Measurements from ENCODE around the gene VPS13A. TPM values are rescaled to one million over a fixed set of nuclear protein-coding genes. Genes with fewer than 3 reads are reported as not detected.

VPS13A gene
- total RNA-seq, 1 experiment from 2014 or later: 31.5 TPM

- Mint-ChIP-seq H3K4me1 (peaks cover 4% of the 10 kb centered on the region), H3K27me3 (ENCODE audit: low read depth) (no peaks in the 10 kb centered on the region), H3K36me3 (peaks cover 21% of the 10 kb centered on the region), H3K27ac (no peak overlapping the region), H3K4me3 (no peak overlapping the region), H3K9me3 (peaks cover 25% of the 10 kb centered on the region)
- CTCF ChIA-PET: interaction anchor here (1.4 to 1.9 kb wide), 2 partner anchors 9 to 202 kb away, joined by 6 read pairs; no protein-coding TSS in a partner anchor
- TF ChIP-seq TEAD1 (CRISPR knock-in tag; IDR thresholded peaks at IDR 0.05): no peak
- TF ChIP-seq EMX1 (CRISPR knock-in tag; IDR thresholded peaks at IDR 0.05): no peak
- TF ChIP-seq, protein P1, sequence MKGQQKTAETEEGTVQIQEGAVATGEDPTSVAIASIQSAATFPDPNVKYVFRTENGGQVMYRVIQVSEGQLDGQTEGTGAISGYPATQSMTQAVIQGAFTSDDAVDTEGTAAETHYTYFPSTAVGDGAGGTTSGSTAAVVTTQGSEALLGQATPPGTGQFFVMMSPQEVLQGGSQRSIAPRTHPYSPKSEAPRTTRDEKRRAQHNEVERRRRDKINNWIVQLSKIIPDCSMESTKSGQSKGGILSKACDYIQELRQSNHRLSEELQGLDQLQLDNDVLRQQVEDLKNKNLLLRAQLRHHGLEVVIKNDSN (CRISPR knock-in tag; IDR thresholded peaks at IDR 0.05): peak; percentile 75
- TF ChIP-seq, protein P2, sequence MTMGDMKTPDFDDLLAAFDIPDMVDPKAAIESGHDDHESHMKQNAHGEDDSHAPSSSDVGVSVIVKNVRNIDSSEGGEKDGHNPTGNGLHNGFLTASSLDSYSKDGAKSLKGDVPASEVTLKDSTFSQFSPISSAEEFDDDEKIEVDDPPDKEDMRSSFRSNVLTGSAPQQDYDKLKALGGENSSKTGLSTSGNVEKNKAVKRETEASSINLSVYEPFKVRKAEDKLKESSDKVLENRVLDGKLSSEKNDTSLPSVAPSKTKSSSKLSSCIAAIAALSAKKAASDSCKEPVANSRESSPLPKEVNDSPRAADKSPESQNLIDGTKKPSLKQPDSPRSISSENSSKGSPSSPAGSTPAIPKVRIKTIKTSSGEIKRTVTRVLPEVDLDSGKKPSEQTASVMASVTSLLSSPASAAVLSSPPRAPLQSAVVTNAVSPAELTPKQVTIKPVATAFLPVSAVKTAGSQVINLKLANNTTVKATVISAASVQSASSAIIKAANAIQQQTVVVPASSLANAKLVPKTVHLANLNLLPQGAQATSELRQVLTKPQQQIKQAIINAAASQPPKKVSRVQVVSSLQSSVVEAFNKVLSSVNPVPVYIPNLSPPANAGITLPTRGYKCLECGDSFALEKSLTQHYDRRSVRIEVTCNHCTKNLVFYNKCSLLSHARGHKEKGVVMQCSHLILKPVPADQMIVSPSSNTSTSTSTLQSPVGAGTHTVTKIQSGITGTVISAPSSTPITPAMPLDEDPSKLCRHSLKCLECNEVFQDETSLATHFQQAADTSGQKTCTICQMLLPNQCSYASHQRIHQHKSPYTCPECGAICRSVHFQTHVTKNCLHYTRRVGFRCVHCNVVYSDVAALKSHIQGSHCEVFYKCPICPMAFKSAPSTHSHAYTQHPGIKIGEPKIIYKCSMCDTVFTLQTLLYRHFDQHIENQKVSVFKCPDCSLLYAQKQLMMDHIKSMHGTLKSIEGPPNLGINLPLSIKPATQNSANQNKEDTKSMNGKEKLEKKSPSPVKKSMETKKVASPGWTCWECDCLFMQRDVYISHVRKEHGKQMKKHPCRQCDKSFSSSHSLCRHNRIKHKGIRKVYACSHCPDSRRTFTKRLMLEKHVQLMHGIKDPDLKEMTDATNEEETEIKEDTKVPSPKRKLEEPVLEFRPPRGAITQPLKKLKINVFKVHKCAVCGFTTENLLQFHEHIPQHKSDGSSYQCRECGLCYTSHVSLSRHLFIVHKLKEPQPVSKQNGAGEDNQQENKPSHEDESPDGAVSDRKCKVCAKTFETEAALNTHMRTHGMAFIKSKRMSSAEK (CRISPR knock-in tag; IDR thresholded peaks at IDR 0.05; ENCODE audit: borderline replicate concordance): no peak
- peak; percentile 82 for TF ChIP-seq USF2 (CRISPR knock-in tag; IDR thresholded peaks at IDR 0.05)
- no peak for TF ChIP-seq OVOL2 (CRISPR knock-in tag; IDR thresholded peaks at IDR 0.05; ENCODE audit: borderline replicate concordance)
- DNase-seq (ENCODE audit: low spot score) (no peak), ATAC-seq (no peak)
- POLR2A ChIA-PET: no interaction called here
Measured at GRCh38 chr9:77447646-77448045, 270.3 kb downstream of the VPS13A start.

- CTCF ChIA-PET: interaction anchor here (1.8 kb wide), 1 partner anchor 16 kb away, joined by 9 read pairs; no protein-coding TSS in a partner anchor
- Mint-ChIP-seq H3K27ac (no peak overlapping the region), H3K36me3 (peaks cover 21% of the 10 kb centered on the region), H3K27me3 (ENCODE audit: low read depth) (no peaks in the 10 kb centered on the region), H3K9me3 (peaks cover 25% of the 10 kb centered on the region), H3K4me1 (peaks cover 6% of the 10 kb centered on the region), H3K4me3 (no peak overlapping the region)
- POLR2A ChIA-PET: no interaction called here
- ATAC-seq: no peak
- DNase-seq (ENCODE audit: low spot score): no peak
- TF ChIP-seq ARID4B (CRISPR knock-in tag; IDR thresholded peaks at IDR 0.05; ENCODE audit: borderline replicate concordance): no peak
- no peak for TF ChIP-seq ATF1 (CRISPR knock-in tag; IDR thresholded peaks at IDR 0.05)
- TF ChIP-seq TEAD1 (CRISPR knock-in tag; IDR thresholded peaks at IDR 0.05): no peak
- no peak for TF ChIP-seq E2F5 (CRISPR knock-in tag; IDR thresholded peaks at IDR 0.05)
- TF ChIP-seq ETV6 (CRISPR knock-in tag; IDR thresholded peaks at IDR 0.05): no peak
- TF ChIP-seq TEAD4 (CRISPR knock-in tag; IDR thresholded peaks at IDR 0.05): no peak
- TF ChIP-seq, protein P2 (CRISPR knock-in tag; IDR thresholded peaks at IDR 0.05; ENCODE audit: borderline replicate concordance): no peak
- TF ChIP-seq, protein P3, sequence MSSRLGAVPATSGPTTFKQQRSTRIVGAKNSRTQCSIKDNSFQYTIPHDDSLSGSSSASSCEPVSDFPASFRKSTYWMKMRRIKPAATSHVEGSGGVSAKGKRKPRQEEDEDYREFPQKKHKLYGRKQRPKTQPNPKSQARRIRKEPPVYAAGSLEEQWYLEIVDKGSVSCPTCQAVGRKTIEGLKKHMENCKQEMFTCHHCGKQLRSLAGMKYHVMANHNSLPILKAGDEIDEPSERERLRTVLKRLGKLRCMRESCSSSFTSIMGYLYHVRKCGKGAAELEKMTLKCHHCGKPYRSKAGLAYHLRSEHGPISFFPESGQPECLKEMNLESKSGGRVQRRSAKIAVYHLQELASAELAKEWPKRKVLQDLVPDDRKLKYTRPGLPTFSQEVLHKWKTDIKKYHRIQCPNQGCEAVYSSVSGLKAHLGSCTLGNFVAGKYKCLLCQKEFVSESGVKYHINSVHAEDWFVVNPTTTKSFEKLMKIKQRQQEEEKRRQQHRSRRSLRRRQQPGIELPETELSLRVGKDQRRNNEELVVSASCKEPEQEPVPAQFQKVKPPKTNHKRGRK (CRISPR knock-in tag; IDR thresholded peaks at IDR 0.05; ENCODE audit: borderline replicate concordance): no peak
- no peak for TF ChIP-seq NFATC4 (CRISPR knock-in tag; IDR thresholded peaks at IDR 0.05)
- TF ChIP-seq RELA (CRISPR knock-in tag; IDR thresholded peaks at IDR 0.05; ENCODE audit: borderline replicate concordance): no peak
- no peak for TF ChIP-seq ESRRA (CRISPR knock-in tag; IDR thresholded peaks at IDR 0.05; ENCODE audit: borderline replicate concordance)
Measured at GRCh38 chr9:77449240-77450084, 272.1 kb downstream of the VPS13A start.

Measured in WTC11 (cell line).